HepG2 (cell line): Measurements from ENCODE around the gene BCL2L11. TPM values are rescaled to one million over a fixed set of nuclear protein-coding genes. Genes with fewer than 3 reads are reported as not detected.
A peak's percentile ranks its signal among the peaks of the same experiment; 100 is the strongest.

Source experiments
- CBX5 ChIP-seq: sonication (generic); formaldehyde crosslinking; IDR thresholded peaks from 2 replicates; pipeline ENCODE4 v1.4.0; 2020; ENCODE audit warnings: missing genetic modification reagents, borderline replicate concordance
- ESRRA ChIP-seq: sonication (generic); formaldehyde crosslinking; IDR thresholded peaks from 2 replicates; pipeline ENCODE4 v1.5.1; 2020; ENCODE audit warnings: mild to moderate bottlenecking, low read depth, missing genetic modification reagents
- FIP1L1 ChIP-seq: fragments of 200-400 bp; formaldehyde crosslinking; IDR thresholded peaks from 2 replicates; pipeline ENCODE4 v1.6.1; 2018; ENCODE audit warnings: low read depth, mild to moderate bottlenecking, low read length, moderate library complexity, borderline replicate concordance; ENCODE audit not compliant: insufficient read depth
- FOXC1 ChIP-seq: sonication (generic); formaldehyde crosslinking; IDR thresholded peaks from 2 replicates; pipeline ENCODE4 v1.8.0; 2022; ENCODE audit warnings: mild to moderate bottlenecking, missing genetic modification reagents, borderline replicate concordance
- HDAC2 ChIP-seq: sonication (generic); formaldehyde crosslinking; IDR thresholded peaks from 2 replicates; pipeline ENCODE4 v1.4.0; 2020; ENCODE audit warnings: missing genetic modification reagents
- HMGA1 ChIP-seq: sonication (generic); formaldehyde crosslinking; conservative IDR thresholded peaks from 2 replicates; pipeline ENCODE4 v1.4.0; 2020; ENCODE audit warnings: missing genetic modification reagents
- HNF4G ChIP-seq, 2 experiments: sonication (generic) in 1 of 2; formaldehyde crosslinking in 1 of 2; IDR thresholded peaks; 2 replicates each; pipeline versions ENCODE4 v1.4.0 to v1.6.1; 2011 to 2020; ENCODE audit warnings: borderline replicate concordance in 2 of 2, low read depth in 2 of 2, mild to moderate bottlenecking in 2 of 2, low read length in 1 of 2, missing genetic modification reagents in 1 of 2, moderate library complexity in 1 of 2
- IKZF4 ChIP-seq: sonication (generic); formaldehyde crosslinking; IDR thresholded peaks from 2 replicates; pipeline ENCODE4 v1.5.1; 2020; ENCODE audit warnings: borderline replicate concordance, mild to moderate bottlenecking, low read depth, missing genetic modification reagents; ENCODE audit errors: not compliant biosample characterization
- JUND ChIP-seq: sonication (generic); formaldehyde crosslinking; IDR thresholded peaks from 2 replicates; pipeline ENCODE4 v1.8.0; 2022; ENCODE audit warnings: mild to moderate bottlenecking, missing genetic modification reagents
- PRMT3 ChIP-seq: sonication (generic); formaldehyde crosslinking; IDR thresholded peaks from 2 replicates; pipeline ENCODE4 v1.8.1; 2022; ENCODE audit warnings: low read depth, mild to moderate bottlenecking, moderate library complexity, missing genetic modification reagents, borderline replicate concordance
- SMARCE1 ChIP-seq: fragments of 450-650 bp; IDR thresholded peaks from 2 replicates; pipeline ENCODE4 v1.6.1; 2017; ENCODE audit warnings: borderline replicate concordance
- SOX5 ChIP-seq: IDR thresholded peaks from 2 replicates; pipeline ENCODE4 v1.6.1; 2016; ENCODE audit warnings: borderline replicate concordance
- TBX3 ChIP-seq: fragments of 450-650 bp; IDR thresholded peaks from 2 replicates; pipeline ENCODE4 v1.6.1; 2017; ENCODE audit warnings: antibody characterized with exemption, mild to moderate bottlenecking, inconsistent platforms, borderline replicate concordance
- U2AF1 ChIP-seq: fragments of 200-400 bp; formaldehyde crosslinking; optimal IDR thresholded peaks from 2 replicates; pipeline ENCODE3; 2017; ENCODE audit warnings: mild to moderate bottlenecking, low read depth, low read length
- ZC3H13 ChIP-seq: sonication (generic); formaldehyde crosslinking; IDR thresholded peaks from 2 replicates; pipeline ENCODE4 v1.8.1; 2023; ENCODE audit warnings: mild to moderate bottlenecking, missing genetic modification reagents, moderate library complexity
- ZMAT3 ChIP-seq: sonication (generic); formaldehyde crosslinking; conservative IDR thresholded peaks from 2 replicates; pipeline ENCODE4 v1.7.0; 2021; ENCODE audit warnings: missing genetic modification reagents
- ZMYM4 ChIP-seq: sonication (generic); formaldehyde crosslinking; IDR thresholded peaks from 2 replicates; pipeline ENCODE4 v1.8.1; 2023; ENCODE audit warnings: mild to moderate bottlenecking, missing genetic modification reagents
- ZNF282 ChIP-seq: fragments of 450-650 bp; IDR thresholded peaks from 2 replicates; pipeline ENCODE4 v1.6.1; 2018; ENCODE audit not compliant: partially characterized antibody
- ZNF430 ChIP-seq: sonication (generic); formaldehyde crosslinking; IDR thresholded peaks from 2 replicates; pipeline ENCODE4 v1.9.0; 2021; ENCODE audit warnings: mild to moderate bottlenecking, missing genetic modification reagents
- ZNF589 ChIP-seq: sonication (generic); formaldehyde crosslinking; conservative IDR thresholded peaks from 2 replicates; pipeline ENCODE4 v1.8.0; 2022; ENCODE audit warnings: mild to moderate bottlenecking, moderate library complexity, missing genetic modification reagents
- ZNF670 ChIP-seq: sonication (generic); formaldehyde crosslinking; IDR thresholded peaks from 2 replicates; pipeline ENCODE4 v1.8.0; 2022; ENCODE audit warnings: mild to moderate bottlenecking, missing genetic modification reagents, borderline replicate concordance
- ZNF746 ChIP-seq: sonication (generic); formaldehyde crosslinking; IDR thresholded peaks from 2 replicates; pipeline ENCODE4 v1.8.0; 2022; ENCODE audit warnings: mild to moderate bottlenecking, missing genetic modification reagents
- polyA plus RNA-seq, 8 experiments: library from polyadenylated mRNA; depleted of rRNA in 3 of 8; stranded (reverse) in 7 of 8; unstranded in 1 of 8; fragments of >200 nt; fragmentation: Illumina TruSeq in 4 of 8; extraction: Trizol in 4 of 8; gene quantifications; 2 replicates each; pipeline versions ENCODE4 v1.2.1 to v1.2.3, GENCODE V29; 2011 to 2016; ENCODE audit warnings: low read depth in 4 of 8, missing spikeins in 1 of 8, mixed read lengths in 1 of 8; ENCODE audit not compliant: insufficient read depth in 1 of 8
- total RNA-seq, 5 experiments: library from RNA; depleted of rRNA; stranded (reverse); fragments of >200 nt; fragmentation: Illumina TruSeq; extraction: Trizol; gene quantifications; 2 replicates each; pipeline ENCODE4 v1.2.3, GENCODE V29; 2016; ENCODE audit warnings: low read depth in 1 of 5
- TF ChIP-seq, protein P1 (sequence below): sonication (generic); formaldehyde crosslinking; IDR thresholded peaks from 2 replicates; pipeline ENCODE4 v1.5.1; 2020; ENCODE audit warnings: missing genetic modification reagents, mild to moderate bottlenecking, borderline replicate concordance
- TF ChIP-seq, protein P2 (sequence below): sonication (generic); formaldehyde crosslinking; IDR thresholded peaks from 2 replicates; pipeline ENCODE4 v1.4.0; 2020; ENCODE audit warnings: mild to moderate bottlenecking, missing genetic modification reagents
- TF ChIP-seq, protein P3 (sequence below): sonication (generic); formaldehyde crosslinking; IDR thresholded peaks from 2 replicates; pipeline ENCODE4 v1.4.0; 2020; ENCODE audit warnings: mild to moderate bottlenecking, missing genetic modification reagents
- TF ChIP-seq, protein P4 (sequence below): sonication (generic); formaldehyde crosslinking; IDR thresholded peaks from 2 replicates; pipeline ENCODE4 v1.5.0; 2020; ENCODE audit warnings: mild to moderate bottlenecking, missing genetic modification reagents, borderline replicate concordance

Gene BCL2L11
- total and polyA plus RNA-seq, 2 of the 13 experiments (the other 11 are each of a cell fraction or from before 2014, with no cell fraction given) = 6.1 to 9.7 TPM

DNA sequence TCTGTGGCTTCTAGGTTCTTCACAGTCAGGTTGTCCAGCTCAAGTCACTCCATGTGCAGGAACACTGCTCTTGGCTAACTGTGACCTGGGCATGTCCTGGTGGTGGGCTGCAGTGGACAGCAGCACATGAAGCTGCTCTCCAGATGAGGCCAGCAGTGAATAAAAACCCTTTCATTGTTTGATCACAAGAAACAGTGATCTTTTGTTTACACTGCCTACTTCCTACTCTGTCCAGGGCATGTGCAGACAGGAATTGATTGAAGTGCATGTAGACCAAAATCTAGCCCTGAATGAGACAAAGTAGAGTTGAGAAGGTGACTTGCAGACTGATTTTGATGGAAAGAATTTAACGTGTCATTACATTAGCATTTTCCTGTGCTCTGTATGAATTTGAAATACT lies 34.9 kb downstream of the BCL2L11 start (continued):
- no peak for TF ChIP-seq FOXC1 (CRISPR knock-in tag)
- peak; percentile 88; the same call in 1 of the 2 replicates for TF ChIP-seq SOX5
- no peak for TF ChIP-seq TBX3
- TF ChIP-seq JUND = no peak
- no peak for TF ChIP-seq ZNF430 (CRISPR knock-in tag)
- no peak for TF ChIP-seq HNF4G (IDR thresholded peaks at IDR 0.05; ENCODE audit: borderline replicate concordance, low read depth, low read length)
- TF ChIP-seq HNF4G (CRISPR knock-in tag; IDR thresholded peaks at IDR 0.05; ENCODE audit: borderline replicate concordance, low read depth) = no peak
- TF ChIP-seq, protein P1, sequence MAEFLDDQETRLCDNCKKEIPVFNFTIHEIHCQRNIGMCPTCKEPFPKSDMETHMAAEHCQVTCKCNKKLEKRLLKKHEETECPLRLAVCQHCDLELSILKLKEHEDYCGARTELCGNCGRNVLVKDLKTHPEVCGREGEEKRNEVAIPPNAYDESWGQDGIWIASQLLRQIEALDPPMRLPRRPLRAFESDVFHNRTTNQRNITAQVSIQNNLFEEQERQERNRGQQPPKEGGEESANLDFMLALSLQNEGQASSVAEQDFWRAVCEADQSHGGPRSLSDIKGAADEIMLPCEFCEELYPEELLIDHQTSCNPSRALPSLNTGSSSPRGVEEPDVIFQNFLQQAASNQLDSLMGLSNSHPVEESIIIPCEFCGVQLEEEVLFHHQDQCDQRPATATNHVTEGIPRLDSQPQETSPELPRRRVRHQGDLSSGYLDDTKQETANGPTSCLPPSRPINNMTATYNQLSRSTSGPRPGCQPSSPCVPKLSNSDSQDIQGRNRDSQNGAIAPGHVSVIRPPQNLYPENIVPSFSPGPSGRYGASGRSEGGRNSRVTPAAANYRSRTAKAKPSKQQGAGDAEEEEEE (CRISPR knock-in tag) = no peak
- TF ChIP-seq PRMT3 (CRISPR knock-in tag) = no peak
- no peak for TF ChIP-seq ZNF589 (CRISPR knock-in tag)
- peak; percentile 62; the same call in 1 of the 2 replicates for TF ChIP-seq ZMYM4 (CRISPR knock-in tag)
- TF ChIP-seq CBX5 (CRISPR knock-in tag) = no peak
- TF ChIP-seq ZMAT3 (CRISPR knock-in tag) = no peak
- TF ChIP-seq FIP1L1 = no peak
- TF ChIP-seq U2AF1 = no peak
- TF ChIP-seq ESRRA (CRISPR knock-in tag) = no peak; the same call in 1 of the 2 replicates
- no peak for TF ChIP-seq HMGA1 (CRISPR knock-in tag)
- no peak for TF ChIP-seq SMARCE1
- 0 out of 2 replicates have a peak, but pooled peaks have one; percentile 34 for TF ChIP-seq ZNF670 (CRISPR knock-in tag)
- TF ChIP-seq ZNF282 = no peak
- TF ChIP-seq, protein P2, sequence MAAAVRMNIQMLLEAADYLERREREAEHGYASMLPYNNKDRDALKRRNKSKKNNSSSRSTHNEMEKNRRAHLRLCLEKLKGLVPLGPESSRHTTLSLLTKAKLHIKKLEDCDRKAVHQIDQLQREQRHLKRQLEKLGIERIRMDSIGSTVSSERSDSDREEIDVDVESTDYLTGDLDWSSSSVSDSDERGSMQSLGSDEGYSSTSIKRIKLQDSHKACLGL = no peak
- TF ChIP-seq, protein P3, sequence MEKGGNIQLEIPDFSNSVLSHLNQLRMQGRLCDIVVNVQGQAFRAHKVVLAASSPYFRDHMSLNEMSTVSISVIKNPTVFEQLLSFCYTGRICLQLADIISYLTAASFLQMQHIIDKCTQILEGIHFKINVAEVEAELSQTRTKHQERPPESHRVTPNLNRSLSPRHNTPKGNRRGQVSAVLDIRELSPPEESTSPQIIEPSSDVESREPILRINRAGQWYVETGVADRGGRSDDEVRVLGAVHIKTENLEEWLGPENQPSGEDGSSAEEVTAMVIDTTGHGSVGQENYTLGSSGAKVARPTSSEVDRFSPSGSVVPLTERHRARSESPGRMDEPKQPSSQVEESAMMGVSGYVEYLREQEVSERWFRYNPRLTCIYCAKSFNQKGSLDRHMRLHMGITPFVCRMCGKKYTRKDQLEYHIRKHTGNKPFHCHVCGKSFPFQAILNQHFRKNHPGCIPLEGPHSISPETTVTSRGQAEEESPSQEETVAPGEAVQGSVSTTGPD (CRISPR knock-in tag) = no peak
- TF ChIP-seq, protein P4, sequence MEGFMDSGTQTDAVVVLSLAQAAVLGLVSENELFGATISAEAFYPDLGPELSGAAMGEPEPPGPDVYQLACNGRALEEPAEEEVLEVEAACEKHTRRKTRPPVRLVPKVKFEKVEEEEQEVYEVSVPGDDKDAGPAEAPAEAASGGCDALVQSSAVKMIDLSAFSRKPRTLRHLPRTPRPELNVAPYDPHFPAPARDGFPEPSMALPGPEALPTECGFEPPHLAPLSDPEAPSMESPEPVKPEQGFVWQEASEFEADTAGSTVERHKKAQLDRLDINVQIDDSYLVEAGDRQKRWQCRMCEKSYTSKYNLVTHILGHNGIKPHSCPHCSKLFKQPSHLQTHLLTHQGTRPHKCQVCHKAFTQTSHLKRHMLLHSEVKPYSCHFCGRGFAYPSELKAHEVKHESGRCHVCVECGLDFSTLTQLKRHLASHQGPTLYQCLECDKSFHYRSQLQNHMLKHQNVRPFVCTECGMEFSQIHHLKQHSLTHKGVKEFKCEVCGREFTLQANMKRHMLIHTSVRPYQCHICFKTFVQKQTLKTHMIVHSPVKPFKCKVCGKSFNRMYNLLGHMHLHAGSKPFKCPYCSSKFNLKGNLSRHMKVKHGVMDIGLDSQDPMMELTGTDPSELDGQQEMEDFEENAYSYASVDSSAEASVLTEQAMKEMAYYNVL = peak; percentile 78; the same call in 1 of the 2 replicates
- no peak for TF ChIP-seq ZNF746 (CRISPR knock-in tag)
- TF ChIP-seq IKZF4 = peak; percentile 53
- no peak for TF ChIP-seq ZC3H13
- peak; percentile 37; the same call in 1 of the 2 replicates for TF ChIP-seq HDAC2 (CRISPR knock-in tag)
